ENCODE results near the gene CEP83.

Gene CEP83, protein sequence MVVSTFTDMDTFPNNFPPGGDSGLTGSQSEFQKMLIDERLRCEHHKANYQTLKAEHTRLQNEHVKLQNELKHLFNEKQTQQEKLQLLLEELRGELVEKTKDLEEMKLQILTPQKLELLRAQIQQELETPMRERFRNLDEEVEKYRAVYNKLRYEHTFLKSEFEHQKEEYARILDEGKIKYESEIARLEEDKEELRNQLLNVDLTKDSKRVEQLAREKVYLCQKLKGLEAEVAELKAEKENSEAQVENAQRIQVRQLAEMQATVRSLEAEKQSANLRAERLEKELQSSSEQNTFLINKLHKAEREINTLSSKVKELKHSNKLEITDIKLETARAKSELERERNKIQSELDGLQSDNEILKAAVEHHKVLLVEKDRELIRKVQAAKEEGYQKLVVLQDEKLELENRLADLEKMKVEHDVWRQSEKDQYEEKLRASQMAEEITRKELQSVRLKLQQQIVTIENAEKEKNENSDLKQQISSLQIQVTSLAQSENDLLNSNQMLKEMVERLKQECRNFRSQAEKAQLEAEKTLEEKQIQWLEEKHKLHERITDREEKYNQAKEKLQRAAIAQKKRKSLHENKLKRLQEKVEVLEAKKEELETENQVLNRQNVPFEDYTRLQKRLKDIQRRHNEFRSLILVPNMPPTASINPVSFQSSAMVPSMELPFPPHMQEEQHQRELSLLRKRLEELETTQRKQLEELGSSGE
- long read RNA-seq, transcript CEP83-201 (16 exons, 3,130 nt): major isoform, 7 of 91 reads
- long read RNA-seq, transcript CEP83-208 (9 exons, 3,122 nt): minor isoform, 5 of 91 reads
- long read RNA-seq, partial matches to known transcripts: 55 of 91 reads
- long read RNA-seq, other reads (novel, unspliced or antisense): 21 of 91 reads

DNA sequence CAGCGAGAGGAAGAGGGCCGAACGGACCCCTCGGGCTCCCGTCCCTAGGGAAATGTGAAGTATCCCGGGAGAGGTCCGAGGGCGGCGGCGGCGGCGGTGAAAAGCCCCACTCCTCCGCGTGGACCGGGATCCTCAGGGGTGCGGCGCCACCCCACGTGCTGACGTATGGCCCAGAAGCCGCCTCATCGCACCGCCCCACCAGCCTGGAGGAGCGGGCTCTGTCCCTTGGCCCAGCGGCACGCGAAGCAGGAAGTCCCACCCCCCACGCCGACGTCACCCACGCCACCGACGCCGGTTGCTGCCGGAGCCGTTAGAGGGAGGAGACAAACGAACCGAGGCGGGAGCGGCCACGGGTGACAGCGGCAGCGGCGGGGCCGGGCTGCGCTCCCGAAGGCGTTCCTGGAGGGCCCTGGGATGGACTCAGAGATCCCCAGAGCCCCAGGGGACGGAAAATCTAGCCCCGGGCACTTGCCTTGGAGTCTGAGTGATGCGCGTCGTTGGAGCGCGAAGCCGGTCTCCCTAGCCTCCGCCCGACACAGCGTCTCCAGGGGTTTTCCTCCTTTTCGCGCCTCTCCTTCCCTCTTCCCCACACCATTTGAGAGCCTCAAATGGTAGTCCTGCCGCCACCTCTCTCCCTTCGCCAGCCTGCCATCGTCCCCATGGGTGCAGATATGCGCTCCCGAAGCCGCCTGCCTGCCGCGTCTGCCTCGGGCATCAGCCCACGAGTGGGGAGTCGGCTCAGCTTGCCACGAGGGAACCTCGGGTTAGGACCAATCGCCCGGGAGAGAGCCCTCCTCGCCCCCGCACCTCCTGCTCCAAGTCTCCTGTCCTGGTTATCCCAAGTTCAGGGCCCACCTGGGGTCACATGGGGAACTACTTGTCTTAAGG lies at the start of gene CEP83:
CEP83 (minus strand) TSS at position 140 of the 888 bp plus-strand sequence. CDS start 47,377 bp downstream, outside the sequence.
- peak; percentile 29; the same call in 1 of the 2 replicates for TF ChIP-seq SPI1 (IDR thresholded peaks at IDR 0.05; ENCODE audit: borderline replicate concordance, low read depth)
- peak; percentile 69 for TF ChIP-seq GABPA (IDR thresholded peaks at IDR 0.05; ENCODE audit: low read depth)
- TF ChIP-seq, protein P1, sequence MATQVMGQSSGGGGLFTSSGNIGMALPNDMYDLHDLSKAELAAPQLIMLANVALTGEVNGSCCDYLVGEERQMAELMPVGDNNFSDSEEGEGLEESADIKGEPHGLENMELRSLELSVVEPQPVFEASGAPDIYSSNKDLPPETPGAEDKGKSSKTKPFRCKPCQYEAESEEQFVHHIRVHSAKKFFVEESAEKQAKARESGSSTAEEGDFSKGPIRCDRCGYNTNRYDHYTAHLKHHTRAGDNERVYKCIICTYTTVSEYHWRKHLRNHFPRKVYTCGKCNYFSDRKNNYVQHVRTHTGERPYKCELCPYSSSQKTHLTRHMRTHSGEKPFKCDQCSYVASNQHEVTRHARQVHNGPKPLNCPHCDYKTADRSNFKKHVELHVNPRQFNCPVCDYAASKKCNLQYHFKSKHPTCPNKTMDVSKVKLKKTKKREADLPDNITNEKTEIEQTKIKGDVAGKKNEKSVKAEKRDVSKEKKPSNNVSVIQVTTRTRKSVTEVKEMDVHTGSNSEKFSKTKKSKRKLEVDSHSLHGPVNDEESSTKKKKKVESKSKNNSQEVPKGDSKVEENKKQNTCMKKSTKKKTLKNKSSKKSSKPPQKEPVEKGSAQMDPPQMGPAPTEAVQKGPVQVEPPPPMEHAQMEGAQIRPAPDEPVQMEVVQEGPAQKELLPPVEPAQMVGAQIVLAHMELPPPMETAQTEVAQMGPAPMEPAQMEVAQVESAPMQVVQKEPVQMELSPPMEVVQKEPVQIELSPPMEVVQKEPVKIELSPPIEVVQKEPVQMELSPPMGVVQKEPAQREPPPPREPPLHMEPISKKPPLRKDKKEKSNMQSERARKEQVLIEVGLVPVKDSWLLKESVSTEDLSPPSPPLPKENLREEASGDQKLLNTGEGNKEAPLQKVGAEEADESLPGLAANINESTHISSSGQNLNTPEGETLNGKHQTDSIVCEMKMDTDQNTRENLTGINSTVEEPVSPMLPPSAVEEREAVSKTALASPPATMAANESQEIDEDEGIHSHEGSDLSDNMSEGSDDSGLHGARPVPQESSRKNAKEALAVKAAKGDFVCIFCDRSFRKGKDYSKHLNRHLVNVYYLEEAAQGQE (IDR thresholded peaks at IDR 0.05; ENCODE audit: insufficient replicate concordance, low read depth): peak; percentile 33
- TF ChIP-seq, protein P2, sequence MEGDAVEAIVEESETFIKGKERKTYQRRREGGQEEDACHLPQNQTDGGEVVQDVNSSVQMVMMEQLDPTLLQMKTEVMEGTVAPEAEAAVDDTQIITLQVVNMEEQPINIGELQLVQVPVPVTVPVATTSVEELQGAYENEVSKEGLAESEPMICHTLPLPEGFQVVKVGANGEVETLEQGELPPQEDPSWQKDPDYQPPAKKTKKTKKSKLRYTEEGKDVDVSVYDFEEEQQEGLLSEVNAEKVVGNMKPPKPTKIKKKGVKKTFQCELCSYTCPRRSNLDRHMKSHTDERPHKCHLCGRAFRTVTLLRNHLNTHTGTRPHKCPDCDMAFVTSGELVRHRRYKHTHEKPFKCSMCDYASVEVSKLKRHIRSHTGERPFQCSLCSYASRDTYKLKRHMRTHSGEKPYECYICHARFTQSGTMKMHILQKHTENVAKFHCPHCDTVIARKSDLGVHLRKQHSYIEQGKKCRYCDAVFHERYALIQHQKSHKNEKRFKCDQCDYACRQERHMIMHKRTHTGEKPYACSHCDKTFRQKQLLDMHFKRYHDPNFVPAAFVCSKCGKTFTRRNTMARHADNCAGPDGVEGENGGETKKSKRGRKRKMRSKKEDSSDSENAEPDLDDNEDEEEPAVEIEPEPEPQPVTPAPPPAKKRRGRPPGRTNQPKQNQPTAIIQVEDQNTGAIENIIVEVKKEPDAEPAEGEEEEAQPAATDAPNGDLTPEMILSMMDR (IDR thresholded peaks at IDR 0.05; ENCODE audit: insufficient read depth, low read length): no peak
- peak; percentile 85 for TF ChIP-seq POLR2AphosphoS5 (IDR thresholded peaks at IDR 0.05; ENCODE audit: low read depth)
- Histone ChIP-seq H3K4me3 (replicated peaks; ENCODE audit: insufficient read depth, low read length) (peak within 1 kb of the TSS; percentile 74), H3K27me3 (ENCODE audit: insufficient read depth, poor library complexity, severe bottlenecking) (no peaks in the 10 kb centered on the region), H3K27ac (replicated peaks) (peak within 1 kb of the TSS; percentile 86)
- DNase-seq (ENCODE audit: low read depth in 1 of 2, low spot score in 1 of 2): peak; percentile 80 to 98

DNA sequence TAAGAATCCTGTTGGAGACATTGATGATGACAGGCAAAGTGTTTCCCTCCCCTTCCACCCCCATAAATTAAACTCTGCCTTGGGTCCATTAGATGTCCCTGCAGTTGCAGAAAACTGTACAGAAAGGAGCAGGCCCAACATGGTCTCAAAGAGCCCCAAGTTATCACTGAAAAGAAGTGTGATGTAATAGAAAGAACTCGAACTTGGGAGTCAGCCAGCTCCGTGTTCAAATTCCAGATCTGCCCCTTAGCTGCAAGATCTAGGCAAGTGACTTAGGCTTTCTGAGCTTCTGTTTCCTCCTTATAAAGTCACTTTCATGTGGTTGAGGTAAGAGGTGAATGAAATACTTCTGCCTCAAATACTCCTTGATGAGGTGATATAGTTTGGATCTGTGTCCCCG lies 49.6 kb upstream of the CEP83 start:
- Histone ChIP-seq H3K27me3 (ENCODE audit: insufficient read depth, poor library complexity, severe bottlenecking) (no peaks in the 10 kb centered on the region), H3K4me3 (replicated peaks; ENCODE audit: insufficient read depth, low read length) (no peak overlapping the region), H3K27ac (replicated peaks) (no peak overlapping the region)
- DNase-seq (ENCODE audit: low read depth in 1 of 2, low spot score in 1 of 2): no peak
- TF ChIP-seq, protein P2 (IDR thresholded peaks at IDR 0.05; ENCODE audit: insufficient read depth, low read length): no peak
- no peak for TF ChIP-seq GABPA (IDR thresholded peaks at IDR 0.05; ENCODE audit: low read depth)
- TF ChIP-seq SPI1 (IDR thresholded peaks at IDR 0.05; ENCODE audit: borderline replicate concordance, low read depth): no peak
- TF ChIP-seq, protein P1 (IDR thresholded peaks at IDR 0.05; ENCODE audit: insufficient replicate concordance, low read depth): no peak
- TF ChIP-seq POLR2AphosphoS5 (IDR thresholded peaks at IDR 0.05; ENCODE audit: low read depth): no peak

GRCh38 chr12:94507455-94507854 lies 47.8 kb upstream of the CEP83 start:
- DNase-seq (ENCODE audit: low read depth in 1 of 2, low spot score in 1 of 2): no peak
- H3K4me3 ChIP-seq (replicated peaks; ENCODE audit: insufficient read depth, low read length): no peak overlapping the region
- no peak for TF ChIP-seq POLR2AphosphoS5 (IDR thresholded peaks at IDR 0.05; ENCODE audit: low read depth)
- no peak for TF ChIP-seq SPI1 (IDR thresholded peaks at IDR 0.05; ENCODE audit: borderline replicate concordance, low read depth)
- TF ChIP-seq, protein P1 (IDR thresholded peaks at IDR 0.05; ENCODE audit: insufficient replicate concordance, low read depth): no peak
- TF ChIP-seq GABPA (IDR thresholded peaks at IDR 0.05; ENCODE audit: low read depth): no peak
- TF ChIP-seq, protein P2 (IDR thresholded peaks at IDR 0.05; ENCODE audit: insufficient read depth, low read length): no peak
- H3K27ac ChIP-seq (replicated peaks): no peak overlapping the region
- no peaks in the 10 kb centered on the region for H3K27me3 ChIP-seq (ENCODE audit: insufficient read depth, poor library complexity, severe bottlenecking)
